SK-N-SH treated with all-trans-retinoic acid at 6 μM for 48 hours (cell line): ENCODE measurements around the gene PAPOLA.

Source experiments
- BACH2 ChIP-seq: fragments of 250-450 bp; sonication (Bioruptor Pico); IDR thresholded peaks from 2 replicates; pipeline ENCODE4 v1.9.0; 2021; ENCODE audit warnings: mild to moderate bottlenecking, borderline replicate concordance
- CREB5 ChIP-seq: fragments of 250-450 bp; sonication (Bioruptor Pico); IDR thresholded peaks from 2 replicates; pipeline ENCODE4 v1.5.1; 2020; ENCODE audit warnings: low read depth, mild to moderate bottlenecking, moderate library complexity
- CSDC2 ChIP-seq: fragments of 250-450 bp; sonication (Bioruptor Pico); IDR thresholded peaks from 2 replicates; pipeline ENCODE4 v1.5.0; 2020; ENCODE audit warnings: mild to moderate bottlenecking, moderate library complexity
- POU6F1 ChIP-seq: fragments of 250-450 bp; sonication (Bioruptor Pico); IDR thresholded peaks from 2 replicates; pipeline ENCODE4 v1.8.0; 2021; ENCODE audit warnings: low read depth, mild to moderate bottlenecking, moderate library complexity, borderline replicate concordance
- RARB ChIP-seq: fragments of 250-450 bp; sonication (Bioruptor Pico); IDR thresholded peaks from 2 replicates; pipeline ENCODE4 v1.8.0; 2021; ENCODE audit warnings: mild to moderate bottlenecking, moderate library complexity
- TCF4 ChIP-seq: fragments of 250-450 bp; sonication (Bioruptor Pico); IDR thresholded peaks from 2 replicates; pipeline ENCODE4 v1.8.0; 2021; ENCODE audit warnings: mild to moderate bottlenecking, moderate library complexity, borderline replicate concordance
- TOX ChIP-seq: fragments of 250-450 bp; sonication (Bioruptor Pico); IDR thresholded peaks from 2 replicates; pipeline ENCODE4 v1.8.0; 2021; ENCODE audit warnings: mild to moderate bottlenecking, moderate library complexity, borderline replicate concordance
- ZFP3 ChIP-seq: fragments of 250-450 bp; sonication (Bioruptor Pico); IDR thresholded peaks from 2 replicates; pipeline ENCODE4 v1.5.0; 2020; ENCODE audit warnings: mild to moderate bottlenecking, moderate library complexity
- TF ChIP-seq, protein P1 (sequence below): fragments of 250-450 bp; sonication (Bioruptor Pico); IDR thresholded peaks from 2 replicates; pipeline ENCODE4 v1.8.0; 2020; ENCODE audit warnings: mild to moderate bottlenecking, moderate library complexity, borderline replicate concordance

DNA sequence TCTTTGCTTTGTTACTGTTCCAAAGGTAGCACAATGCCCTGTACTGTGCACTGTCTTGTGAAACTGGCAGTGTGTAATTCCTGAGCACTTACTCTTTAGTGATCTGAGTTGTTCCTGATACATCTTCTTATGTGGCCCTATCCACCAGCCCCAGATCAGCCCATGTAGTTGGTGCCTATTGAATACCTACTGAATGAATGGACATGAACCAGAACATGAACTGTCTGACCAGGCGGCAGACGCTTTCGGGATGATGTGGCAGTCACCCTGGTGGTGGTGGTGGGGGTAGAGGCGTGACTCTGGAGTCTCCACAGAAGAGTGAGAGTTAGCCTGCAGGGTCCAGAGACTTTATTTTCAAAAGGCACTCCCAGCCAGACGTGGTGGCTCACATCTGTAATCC is 46.6 kb upstream of the PAPOLA start:
- TF ChIP-seq CSDC2 (CRISPR knock-in tag): no peak
- no peak for TF ChIP-seq CREB5
- no peak for TF ChIP-seq RARB
- no peak for TF ChIP-seq POU6F1 (CRISPR knock-in tag)
- no peak for TF ChIP-seq TCF4 (CRISPR knock-in tag)
- TF ChIP-seq, protein P1, sequence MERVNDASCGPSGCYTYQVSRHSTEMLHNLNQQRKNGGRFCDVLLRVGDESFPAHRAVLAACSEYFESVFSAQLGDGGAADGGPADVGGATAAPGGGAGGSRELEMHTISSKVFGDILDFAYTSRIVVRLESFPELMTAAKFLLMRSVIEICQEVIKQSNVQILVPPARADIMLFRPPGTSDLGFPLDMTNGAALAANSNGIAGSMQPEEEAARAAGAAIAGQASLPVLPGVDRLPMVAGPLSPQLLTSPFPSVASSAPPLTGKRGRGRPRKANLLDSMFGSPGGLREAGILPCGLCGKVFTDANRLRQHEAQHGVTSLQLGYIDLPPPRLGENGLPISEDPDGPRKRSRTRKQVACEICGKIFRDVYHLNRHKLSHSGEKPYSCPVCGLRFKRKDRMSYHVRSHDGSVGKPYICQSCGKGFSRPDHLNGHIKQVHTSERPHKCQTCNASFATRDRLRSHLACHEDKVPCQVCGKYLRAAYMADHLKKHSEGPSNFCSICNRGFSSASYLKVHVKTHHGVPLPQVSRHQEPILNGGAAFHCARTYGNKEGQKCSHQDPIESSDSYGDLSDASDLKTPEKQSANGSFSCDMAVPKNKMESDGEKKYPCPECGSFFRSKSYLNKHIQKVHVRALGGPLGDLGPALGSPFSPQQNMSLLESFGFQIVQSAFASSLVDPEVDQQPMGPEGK (CRISPR knock-in tag): no peak
- TF ChIP-seq BACH2 (CRISPR knock-in tag): no peak
- TF ChIP-seq TOX (CRISPR knock-in tag): no peak
- no peak for TF ChIP-seq ZFP3 (CRISPR knock-in tag)
